ENCODE results near the gene MDK. TPM values are rescaled to one million over a fixed set of nuclear protein-coding genes. Genes with fewer than 3 reads are reported as not detected.

The MDK gene
- total and polyA plus RNA-seq, 2 donors from 2014 or later: 26.3 to 38.3 TPM

- Histone ChIP-seq H3K4me3 (ENCODE audit: low read length in 3 of 3) (no peak overlapping the region), H3K9ac (ENCODE audit: low read length in 3 of 3) (no peak overlapping the region), H3K27me3 (ENCODE audit: control insufficient read depth, insufficient read depth, low read length) (no peaks in the 10 kb centered on the region), H3K36me3 (ENCODE audit: control insufficient read depth in 2 of 3, insufficient read depth in 3 of 3, low read length in 3 of 3) (no peaks in the 10 kb centered on the region), H3K9me3 (ENCODE audit: control insufficient read depth in 2 of 3, insufficient read depth in 1 of 3, low read length in 3 of 3) (no peaks in the 10 kb centered on the region), H3K27ac (ENCODE audit: low read depth in 2 of 2, low read length in 2 of 2) (no peak overlapping the region), H3K4me1 (ENCODE audit: control insufficient read depth in 2 of 3, insufficient read depth in 2 of 3, low read depth in 1 of 3, low read length in 3 of 3) (peaks cover 0 to 29% (median 0%) of the 10 kb centered on the region in 3 donors)
- DNase-seq: no peak
- TF ChIP-seq, protein P1, sequence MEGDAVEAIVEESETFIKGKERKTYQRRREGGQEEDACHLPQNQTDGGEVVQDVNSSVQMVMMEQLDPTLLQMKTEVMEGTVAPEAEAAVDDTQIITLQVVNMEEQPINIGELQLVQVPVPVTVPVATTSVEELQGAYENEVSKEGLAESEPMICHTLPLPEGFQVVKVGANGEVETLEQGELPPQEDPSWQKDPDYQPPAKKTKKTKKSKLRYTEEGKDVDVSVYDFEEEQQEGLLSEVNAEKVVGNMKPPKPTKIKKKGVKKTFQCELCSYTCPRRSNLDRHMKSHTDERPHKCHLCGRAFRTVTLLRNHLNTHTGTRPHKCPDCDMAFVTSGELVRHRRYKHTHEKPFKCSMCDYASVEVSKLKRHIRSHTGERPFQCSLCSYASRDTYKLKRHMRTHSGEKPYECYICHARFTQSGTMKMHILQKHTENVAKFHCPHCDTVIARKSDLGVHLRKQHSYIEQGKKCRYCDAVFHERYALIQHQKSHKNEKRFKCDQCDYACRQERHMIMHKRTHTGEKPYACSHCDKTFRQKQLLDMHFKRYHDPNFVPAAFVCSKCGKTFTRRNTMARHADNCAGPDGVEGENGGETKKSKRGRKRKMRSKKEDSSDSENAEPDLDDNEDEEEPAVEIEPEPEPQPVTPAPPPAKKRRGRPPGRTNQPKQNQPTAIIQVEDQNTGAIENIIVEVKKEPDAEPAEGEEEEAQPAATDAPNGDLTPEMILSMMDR (IDR thresholded peaks at IDR 0.05; ENCODE audit: borderline replicate concordance, extremely low read depth, insufficient read depth): no peak
- intact Hi-C loops (cut with DNase I): no loop called here
- no peak for FAIRE-seq
Measured at GRCh38 chr11:46337626-46338345, 43.7 kb upstream of the MDK start.

GRCh38 chr11:46338636-46338987 lies 42.9 kb upstream of the MDK start:
- Histone ChIP-seq H3K9ac (ENCODE audit: low read length in 3 of 3) (peak overlapping the region in 1 of 3 donors; percentile 67), H3K27ac (ENCODE audit: low read depth in 2 of 2, low read length in 2 of 2) (peak overlapping the region; percentile 76 to 90), H3K9me3 (ENCODE audit: control insufficient read depth in 2 of 3, insufficient read depth in 1 of 3, low read length in 3 of 3) (no peaks in the 10 kb centered on the region), H3K27me3 (ENCODE audit: control insufficient read depth, insufficient read depth, low read length) (no peaks in the 10 kb centered on the region), H3K4me1 (ENCODE audit: control insufficient read depth in 2 of 3, insufficient read depth in 2 of 3, low read depth in 1 of 3, low read length in 3 of 3) (peaks cover 0 to 26% (median 0%) of the 10 kb centered on the region in 3 donors), H3K4me3 (ENCODE audit: low read length in 3 of 3) (peak overlapping the region in 2 of 3 donors; percentile 29 to 55), H3K36me3 (ENCODE audit: control insufficient read depth in 2 of 3, insufficient read depth in 3 of 3, low read length in 3 of 3) (no peaks in the 10 kb centered on the region)
- DNase-seq: no peak
- FAIRE-seq: no peak
- TF ChIP-seq, protein P1 (IDR thresholded peaks at IDR 0.05; ENCODE audit: borderline replicate concordance, extremely low read depth, insufficient read depth): no peak
- intact Hi-C loops (cut with DNase I): no loop called here

DNA sequence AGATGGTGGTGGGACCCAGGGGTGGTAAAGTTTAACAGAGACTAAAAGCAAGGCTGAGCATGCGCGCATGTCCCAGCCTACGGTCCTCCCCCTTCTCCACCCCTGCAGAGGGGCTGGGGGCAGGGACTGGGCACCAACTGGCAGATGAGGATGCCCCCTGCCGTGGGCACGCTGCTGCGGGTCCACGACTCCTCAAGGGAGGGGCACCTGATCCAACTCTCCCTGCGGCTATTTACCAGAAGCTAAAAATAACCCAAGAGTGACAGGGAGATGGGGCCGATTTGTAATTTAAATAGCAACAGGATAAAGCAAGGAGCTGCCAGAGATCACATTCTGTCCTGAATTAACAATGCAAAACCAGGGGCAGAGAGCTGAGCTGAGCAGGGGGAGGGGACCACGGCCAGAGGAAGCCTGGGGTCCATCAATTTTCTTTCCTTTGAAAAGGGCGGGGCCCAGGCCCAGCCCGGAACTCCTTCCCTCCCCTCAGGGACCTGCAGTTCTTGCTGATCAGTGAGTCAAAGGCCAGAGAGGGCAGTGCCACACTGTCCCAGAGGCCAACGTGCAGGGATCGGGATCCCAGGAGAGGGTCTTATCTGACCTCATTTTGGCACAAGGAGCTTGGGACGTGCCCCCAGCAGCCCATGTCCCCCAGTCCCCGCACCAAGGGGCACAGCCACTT lies 42.3 kb upstream of the MDK start:
- Histone ChIP-seq H3K4me1 (ENCODE audit: control insufficient read depth in 2 of 3, insufficient read depth in 2 of 3, low read depth in 1 of 3, low read length in 3 of 3) (peaks cover 0 to 26% (median 0%) of the 10 kb centered on the region in 3 donors), H3K27ac (ENCODE audit: low read depth in 2 of 2, low read length in 2 of 2) (peak overlapping the region; percentile 76 to 90), H3K9ac (ENCODE audit: low read length in 3 of 3) (peak overlapping the region in 1 of 3 donors; percentile 67), H3K36me3 (ENCODE audit: control insufficient read depth in 2 of 3, insufficient read depth in 3 of 3, low read length in 3 of 3) (no peaks in the 10 kb centered on the region), H3K4me3 (ENCODE audit: low read length in 3 of 3) (peak overlapping the region in 2 of 3 donors; percentile 29 to 55), H3K27me3 (ENCODE audit: control insufficient read depth, insufficient read depth, low read length) (no peaks in the 10 kb centered on the region), H3K9me3 (ENCODE audit: control insufficient read depth in 2 of 3, insufficient read depth in 1 of 3, low read length in 3 of 3) (no peaks in the 10 kb centered on the region)
- FAIRE-seq (no peak), DNase-seq (peak; percentile 71 to 89 (median 81))
- TF ChIP-seq, protein P1 (IDR thresholded peaks at IDR 0.05; ENCODE audit: borderline replicate concordance, extremely low read depth, insufficient read depth): no peak
- intact Hi-C loops (cut with DNase I): no loop called here

Data from kidney (tissue), 14 donors.